ENCODE results near the gene MTX3.

GRCh38 chr5:80010754-80011392 is 19.8 kb upstream of the MTX3 start:
- TF ChIP-seq RAD21 (IDR thresholded peaks at IDR 0.05): no peak
- no peak for TF ChIP-seq CTCF (IDR thresholded peaks at IDR 0.05; ENCODE audit: low read depth, low read length, missing input control)
- TF ChIP-seq JUND (IDR thresholded peaks at IDR 0.05): no peak
